ENCODE data around the gene NEGR1.
A peak's percentile ranks its signal among the peaks of the same experiment; 100 is the strongest.

Gene NEGR1

DNA sequence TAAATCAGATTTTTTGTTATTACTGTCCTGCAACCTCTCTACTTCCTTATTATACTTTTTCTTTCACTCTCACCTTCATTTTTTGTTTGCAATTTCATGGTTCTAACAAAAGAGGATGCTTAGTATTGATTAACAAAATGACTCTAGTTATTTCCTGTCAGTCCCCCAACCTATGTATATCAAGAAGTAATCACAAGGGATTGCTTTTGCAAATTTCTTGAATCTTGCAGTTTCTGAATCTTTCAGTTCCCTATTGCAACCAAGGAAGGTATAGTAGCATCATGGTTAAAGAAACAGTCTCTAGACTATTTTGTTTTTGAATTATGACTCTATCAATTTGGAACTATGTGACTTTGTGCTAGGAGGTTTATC, 446.9 kb downstream of the NEGR1 start:
- DNase-seq = no peak

DNA sequence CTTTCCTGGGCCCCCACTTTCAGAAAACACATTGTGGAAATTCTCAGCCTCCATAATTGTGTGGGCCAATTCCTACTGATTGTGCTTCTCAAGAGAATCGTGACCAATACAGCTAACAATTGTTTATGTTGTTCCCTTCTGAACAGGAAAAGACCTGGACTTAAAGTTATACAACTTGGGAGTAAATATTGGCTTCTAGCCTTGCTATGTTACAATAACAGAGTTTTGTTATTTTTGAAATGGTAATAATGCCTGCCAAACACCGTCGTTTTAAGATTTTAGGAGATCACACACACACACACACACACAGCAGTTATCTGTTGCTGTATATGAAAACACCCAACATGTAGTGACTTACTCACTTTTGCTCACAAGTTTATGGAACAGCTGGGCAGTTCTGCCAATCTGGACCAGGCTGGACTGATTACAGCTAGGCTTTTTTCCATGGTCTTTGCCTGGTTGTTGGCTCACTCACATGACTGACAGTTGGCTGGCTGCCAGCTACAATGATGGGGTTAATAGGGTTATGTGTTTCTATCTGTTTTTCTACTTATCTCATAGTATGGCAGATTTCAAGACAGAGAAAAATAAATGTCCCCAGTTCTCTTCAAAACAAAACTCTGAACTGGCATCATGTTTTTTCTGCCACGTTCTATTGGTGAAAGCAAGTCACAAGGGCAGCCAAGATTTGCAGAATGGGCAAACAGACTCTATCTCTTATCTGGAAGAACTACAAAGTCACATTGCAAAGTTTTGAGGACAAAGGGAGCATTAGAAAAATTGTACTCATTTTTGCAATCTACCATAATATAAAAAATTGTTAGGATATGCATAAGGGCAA, 447.5 kb downstream of the NEGR1 start:
- no peak for DNase-seq

DNA sequence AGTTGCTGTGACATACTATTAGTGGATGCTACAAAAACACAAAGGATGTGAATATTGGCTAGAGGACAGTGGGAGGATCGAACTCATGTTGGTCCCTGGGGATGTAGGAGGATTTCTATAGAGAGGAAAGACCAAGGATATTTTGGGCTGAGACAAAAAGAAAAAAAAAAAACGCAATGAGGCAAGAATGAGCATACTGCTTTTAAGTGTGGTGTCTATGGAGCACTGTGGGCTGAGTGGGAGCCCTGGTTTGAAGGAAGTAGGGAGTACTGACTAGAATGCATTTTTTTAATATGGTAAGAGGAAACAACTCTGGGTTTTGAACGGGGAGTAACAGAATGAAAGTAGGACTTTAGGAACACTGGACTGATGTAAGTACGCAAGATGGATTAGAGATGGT, 450.7 kb downstream of the NEGR1 start:
- DNase-seq = no peak

DNA sequence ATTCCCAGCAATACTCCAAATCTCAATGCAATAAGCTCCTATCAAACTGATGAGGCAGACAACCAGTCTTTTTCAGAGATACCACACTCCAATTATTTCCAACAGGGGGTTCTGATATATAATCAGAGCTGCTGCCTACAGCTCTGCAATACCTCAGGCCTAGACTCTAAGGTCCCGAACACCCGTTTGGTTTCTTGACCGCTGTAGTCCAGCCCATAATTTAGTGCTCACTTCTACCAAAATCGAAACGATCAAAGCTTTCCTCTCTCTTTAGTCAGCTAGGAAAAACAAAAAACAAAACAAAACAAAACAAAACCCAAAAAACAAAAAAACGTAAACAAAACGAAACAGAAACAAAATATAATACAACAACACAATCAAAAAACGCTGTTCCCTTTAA, 453.0 kb downstream of the NEGR1 start:
- no peak for DNase-seq

DNA sequence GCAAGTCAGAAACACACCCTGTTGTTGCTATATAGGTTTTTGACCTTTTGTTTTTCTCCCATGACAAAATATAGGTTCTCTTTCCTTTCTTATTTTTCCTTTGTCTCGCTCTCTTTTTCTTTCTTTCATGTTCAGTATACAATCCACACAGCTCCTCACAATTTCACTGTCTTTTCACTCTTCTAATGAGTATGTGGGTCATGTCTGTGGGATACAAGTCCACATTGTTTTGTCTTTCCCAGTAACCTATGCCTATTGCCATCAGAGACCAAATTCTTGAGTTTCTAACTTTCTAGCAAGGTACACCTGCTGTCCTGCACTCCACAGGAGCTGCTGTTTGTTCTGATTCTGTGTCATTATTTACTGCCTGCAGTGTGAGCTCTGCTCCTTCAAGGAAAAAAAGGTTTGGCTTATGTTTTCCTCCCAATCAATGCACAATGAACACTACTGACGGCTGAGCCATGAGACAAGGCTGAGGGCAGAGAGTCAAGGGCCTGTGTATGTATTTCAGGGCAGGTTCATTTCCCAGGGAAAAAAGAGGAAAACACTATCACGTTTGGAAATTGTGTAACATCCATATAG, 453.8 kb downstream of the NEGR1 start:
- DNase-seq = no peak

DNA sequence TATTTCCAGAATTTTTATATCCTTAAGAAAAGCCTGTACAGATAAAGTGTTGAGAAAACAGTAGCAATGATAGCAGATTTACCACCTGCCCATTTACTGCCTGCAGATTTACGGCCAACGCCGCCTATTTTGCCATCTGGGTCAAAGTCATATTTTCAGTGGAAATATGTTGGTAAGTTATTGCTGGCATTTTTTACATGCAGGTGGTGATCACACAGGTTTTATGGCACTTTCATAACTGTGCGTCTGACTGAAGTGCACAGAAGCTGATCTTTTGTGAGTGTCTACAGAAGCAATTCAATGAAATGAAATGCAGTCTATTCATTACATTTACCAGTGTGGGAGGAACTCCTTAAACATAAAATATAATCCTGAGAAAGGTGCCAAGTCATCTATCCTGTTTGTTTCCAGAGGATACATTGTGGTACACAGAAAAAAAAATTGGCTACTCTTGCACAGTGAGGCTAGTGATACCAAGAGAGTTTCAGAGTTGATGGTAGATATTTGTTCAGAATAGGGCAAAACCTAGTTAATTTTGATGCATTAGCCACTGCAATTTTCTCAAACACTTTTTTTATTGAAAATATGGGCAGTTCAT, 458.5 kb downstream of the NEGR1 start:
- no peak for DNase-seq

DNA sequence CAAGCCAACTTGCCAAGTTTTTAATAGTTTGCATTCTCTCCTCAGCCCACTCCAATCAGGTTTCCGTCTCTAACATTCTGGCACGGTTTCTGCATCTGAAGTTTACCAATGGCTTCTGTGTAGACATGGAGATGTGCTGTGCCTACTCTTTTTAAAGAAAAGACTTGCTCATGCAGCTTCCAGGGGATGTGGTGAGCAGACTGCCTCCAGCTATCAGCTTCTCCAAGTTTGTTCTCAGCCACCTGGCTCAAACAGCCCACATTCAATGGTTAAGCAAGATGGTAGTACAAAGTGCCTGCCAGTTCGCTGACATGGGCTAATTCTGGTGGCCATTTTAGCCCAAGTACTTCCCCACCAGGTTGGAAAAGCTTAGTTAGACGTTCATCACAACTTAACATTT, 465.3 kb downstream of the NEGR1 start:
- DNase-seq = no peak

DNA sequence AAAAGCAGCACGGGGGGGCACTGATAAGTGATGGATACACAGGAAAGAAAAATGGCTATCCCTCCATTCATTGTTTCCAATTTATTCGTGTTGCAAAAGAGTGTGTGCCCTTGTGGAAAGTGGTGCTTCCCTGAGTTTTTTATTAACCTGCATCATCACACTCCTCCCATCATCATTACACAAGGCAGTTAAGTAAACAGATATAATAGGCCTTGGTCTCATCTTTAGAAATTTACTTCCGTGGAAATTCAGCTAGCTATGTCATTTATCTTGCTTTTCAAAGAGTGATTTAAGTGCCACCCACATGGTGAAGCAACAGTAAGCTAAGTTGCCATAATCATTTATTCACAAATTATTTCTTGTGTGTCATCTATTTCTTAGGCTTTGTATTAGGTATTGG, 473.3 kb downstream of the NEGR1 start:
- no peak for DNase-seq

DNA sequence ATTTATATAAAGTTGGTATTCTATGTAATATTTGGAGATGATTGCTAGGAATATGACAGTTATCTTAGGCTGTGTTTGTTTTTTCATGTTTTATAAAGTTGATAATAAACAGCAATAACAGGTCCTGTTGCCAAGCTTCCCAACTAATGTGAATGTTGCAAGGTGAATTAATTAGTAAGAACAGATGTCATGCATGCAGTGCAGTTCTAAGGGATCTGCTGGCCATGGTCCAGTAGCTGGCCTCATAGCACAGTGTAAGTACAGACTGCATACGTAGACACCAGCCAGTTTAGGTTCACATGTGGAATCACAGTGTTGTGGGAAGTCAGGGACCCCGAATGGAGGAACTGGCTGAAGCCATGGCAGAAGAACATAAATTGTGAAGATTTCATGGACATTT, 478.2 kb downstream of the NEGR1 start:
- peak; percentile 89 for DNase-seq

DNA sequence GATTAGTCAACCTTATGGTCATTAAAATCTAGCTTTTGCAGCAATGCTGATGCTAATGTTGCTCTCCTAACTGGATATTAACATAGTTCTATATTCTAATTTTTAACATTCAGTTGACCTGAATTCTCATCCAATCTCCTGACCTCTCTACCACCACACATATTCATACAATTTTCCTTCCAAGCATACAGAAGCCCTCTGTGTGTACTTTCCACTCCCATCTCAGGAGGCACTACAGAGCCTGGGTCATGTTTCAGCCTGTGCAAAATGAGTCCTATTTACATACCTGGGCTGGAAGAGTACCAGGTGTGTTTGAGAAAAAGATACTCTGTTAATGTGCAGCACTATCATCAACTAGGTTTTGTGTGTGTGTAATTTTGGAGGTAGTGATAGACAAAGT, 486.3 kb downstream of the NEGR1 start:
- DNase-seq = no peak

DNA sequence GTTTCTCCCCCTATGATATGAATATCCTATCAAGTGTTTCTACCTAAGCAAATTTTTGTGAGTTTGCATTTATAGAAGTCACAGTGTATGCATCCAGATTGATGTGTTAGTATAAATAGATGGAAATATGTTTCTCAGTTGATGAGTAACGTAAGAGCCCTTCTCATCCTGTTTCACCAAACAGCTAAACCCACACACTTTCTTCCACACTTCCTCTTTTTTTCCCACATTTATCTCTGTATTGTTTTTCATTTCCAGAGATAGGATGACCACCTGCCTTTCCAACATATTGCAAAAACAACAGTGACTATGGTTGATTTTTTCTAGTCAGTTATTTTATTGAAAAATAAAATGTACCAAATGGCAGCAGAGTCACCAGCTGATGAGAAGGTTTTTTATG, 490.1 kb downstream of the NEGR1 start:
- no peak for DNase-seq

DNA sequence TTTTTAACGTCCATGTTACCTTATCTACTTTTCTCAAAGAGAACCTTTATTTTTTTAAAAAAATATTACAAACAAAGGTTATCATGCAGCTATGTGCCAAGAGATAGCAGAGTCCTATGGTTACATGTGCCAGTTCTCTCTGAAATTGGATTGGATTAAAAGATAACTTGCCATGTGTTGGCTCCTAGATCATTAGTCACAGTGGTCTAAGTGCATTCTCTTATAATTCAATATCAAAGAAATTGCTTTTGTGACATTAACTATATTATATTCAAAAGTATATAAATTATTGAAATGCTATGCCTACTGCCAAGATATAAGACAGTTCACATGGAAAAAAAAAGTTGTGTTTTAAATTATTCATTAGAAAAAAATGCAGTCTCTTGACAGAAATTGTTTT, 494.2 kb downstream of the NEGR1 start:
- DNase-seq = no peak

DNA sequence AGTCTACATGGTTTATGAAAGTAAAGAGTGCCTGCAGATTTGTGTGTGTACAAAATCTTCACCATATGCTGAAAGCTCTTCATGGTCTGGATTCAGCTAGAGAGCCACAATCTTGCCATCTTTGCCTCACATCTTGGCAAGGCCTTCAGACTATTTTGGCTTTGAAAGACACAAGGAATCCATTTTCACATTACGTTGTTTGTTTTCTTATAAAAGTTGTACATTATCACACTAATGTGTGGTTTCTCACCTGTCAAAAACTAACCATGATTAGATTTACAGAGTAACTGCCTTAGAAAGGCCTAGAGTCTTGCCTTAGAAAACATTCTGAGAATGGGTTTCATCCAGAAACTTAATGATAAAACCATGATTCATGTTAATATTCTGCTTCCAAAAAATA, 494.6 kb downstream of the NEGR1 start:
- no peak for DNase-seq

DNA sequence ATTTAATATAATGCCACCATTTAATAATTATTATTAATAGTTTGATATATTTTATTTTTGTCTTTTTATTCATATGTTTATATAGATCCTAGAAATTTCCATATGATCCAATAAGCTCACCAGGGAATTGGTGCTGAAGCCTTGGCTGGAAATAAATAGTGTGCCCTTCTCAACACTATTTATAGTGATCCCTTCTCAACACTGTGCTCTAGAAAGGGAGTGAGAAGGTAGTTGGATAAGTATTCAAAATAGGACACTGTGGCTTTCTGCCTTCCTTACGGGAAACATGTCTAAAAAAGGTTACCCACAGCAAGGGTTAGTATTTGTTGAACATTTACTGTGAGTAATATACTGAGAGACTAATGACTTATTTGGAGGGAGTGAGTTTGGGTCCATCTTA, 496.1 kb downstream of the NEGR1 start:
- DNase-seq = no peak

DNA sequence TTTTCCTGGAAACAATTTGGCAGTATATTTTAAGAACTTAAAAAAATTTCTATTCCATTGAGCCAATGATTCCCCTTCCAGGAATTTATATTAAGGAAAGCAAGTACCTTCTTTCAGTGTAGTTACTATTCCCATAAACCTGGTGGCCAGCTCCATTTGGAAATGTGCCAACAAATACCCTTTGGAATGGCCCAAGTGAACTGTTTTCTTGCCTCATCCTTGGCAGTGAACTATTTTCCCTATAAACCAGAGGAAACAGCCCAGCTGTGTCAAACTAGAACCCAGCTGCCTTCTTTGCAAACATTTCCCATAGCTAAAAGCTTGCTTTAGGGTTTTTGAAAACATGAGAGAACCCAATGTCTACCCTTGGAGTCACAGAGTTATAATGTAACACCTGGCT, 496.9 kb downstream of the NEGR1 start:
- no peak for DNase-seq

DNA sequence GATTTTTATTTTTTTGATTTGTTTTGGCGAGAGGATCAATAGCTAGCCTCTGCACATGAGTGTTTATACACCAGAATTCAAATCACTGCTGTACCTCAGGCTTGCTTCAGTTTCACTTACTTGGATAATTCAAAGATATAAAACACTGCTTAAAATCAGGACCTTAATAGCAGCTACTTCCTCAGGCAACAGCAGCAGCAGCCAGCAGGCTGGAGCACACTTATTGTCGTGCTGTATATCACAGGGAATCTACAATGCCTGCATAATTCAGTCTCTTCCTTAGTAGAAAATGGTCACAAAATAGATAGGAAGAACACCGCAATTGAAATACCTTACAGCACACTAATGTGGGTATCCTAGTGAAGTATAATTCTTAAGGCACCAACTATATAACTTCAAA, 497.3 kb downstream of the NEGR1 start:
- DNase-seq = no peak

DNA sequence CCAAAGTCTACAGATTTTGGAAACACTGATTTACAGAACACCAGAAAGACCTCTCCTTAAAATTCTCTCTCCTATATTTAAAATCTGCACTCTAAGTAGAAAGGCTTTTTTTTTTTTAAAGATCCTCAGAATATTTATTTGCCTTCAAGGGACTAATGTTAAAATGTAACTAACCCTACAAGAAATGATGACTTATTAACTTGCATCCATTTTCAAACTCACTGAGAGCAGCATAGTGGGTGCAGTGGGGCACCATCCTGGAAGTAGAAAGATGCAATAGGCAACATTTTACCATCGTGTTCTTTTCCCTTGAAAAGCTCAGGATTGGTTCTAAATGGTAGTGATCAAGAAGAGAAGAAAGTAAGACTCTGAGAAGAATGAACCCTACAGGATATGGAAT, 498.1 kb downstream of the NEGR1 start:
- DNase-seq = no peak

DNA sequence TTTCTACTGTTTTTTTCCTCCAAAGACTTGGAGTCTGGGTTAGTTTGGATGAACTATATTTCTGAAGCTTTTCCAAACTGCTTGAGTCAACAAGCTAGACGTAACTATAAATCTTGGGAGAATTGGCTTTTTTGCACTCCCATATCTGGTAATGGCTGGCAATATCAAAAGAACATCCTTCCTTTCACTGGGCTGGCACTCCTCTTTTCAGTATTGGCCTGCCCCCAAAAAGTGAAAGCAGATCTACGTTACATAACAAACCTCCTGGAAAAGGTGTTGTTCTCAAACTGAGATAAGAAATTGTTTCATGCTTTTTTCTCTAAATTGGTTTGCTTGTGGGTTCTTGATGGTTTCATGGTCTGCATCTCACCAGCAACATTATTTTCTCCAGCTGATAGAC, 499.3 kb downstream of the NEGR1 start:
- no peak for DNase-seq

DNA sequence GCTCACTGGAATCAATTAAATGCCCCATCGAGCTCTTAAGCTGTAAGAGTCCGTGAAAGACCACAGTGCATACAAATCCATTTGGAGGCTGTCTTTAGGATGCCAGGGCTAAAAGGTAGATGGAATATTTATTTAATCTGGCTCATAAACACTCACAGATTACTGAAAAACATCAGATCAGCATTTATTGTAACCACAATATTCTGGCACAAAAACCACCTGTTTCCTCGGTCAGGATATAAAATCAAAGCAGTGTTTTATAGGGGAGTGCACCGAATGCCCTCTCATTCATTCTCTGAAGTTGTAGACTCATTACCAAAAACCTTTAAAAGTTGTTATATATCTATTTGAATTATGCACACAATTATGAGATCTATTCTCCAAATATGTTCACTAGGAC, 500.9 kb downstream of the NEGR1 start:
- no peak for DNase-seq

DNA sequence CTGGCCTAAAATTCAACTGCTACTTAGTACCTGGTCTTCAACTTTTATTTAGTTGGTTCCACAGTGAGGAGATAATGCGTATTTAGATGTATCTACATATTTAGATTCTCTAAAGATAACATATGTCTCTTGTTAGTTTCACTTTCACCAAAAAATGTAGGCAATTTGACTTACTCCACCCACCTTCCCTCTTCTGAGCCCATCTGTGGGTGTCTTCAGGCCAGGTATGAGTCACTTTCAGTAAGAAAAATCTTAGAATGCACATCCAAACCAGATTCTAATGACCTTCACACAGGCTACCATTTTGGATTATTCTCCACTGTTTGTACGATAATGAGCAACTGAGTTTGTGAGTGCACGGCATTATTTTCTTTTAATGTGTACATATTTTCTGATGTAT, 501.7 kb downstream of the NEGR1 start:
- no peak for DNase-seq

DNA sequence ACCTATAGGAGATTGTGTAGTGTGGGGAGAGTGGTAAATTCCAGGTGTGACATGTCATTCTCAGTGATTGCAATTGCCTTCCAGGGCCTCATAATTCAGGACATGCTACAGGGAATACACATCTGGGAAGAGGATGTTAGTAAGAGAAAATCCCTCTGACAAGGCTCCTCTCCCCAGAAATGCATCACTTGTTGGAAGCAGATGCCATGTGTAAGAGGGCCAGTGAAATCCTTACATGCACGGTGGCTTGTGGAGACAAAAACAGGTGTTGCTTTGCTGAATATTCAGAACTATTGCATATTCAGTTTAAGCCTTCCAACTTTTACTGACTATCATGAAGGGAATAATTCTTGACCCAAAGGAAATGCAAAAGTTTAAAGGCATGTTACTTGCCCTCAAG, 503.4 kb downstream of the NEGR1 start:
- no peak for DNase-seq

DNA sequence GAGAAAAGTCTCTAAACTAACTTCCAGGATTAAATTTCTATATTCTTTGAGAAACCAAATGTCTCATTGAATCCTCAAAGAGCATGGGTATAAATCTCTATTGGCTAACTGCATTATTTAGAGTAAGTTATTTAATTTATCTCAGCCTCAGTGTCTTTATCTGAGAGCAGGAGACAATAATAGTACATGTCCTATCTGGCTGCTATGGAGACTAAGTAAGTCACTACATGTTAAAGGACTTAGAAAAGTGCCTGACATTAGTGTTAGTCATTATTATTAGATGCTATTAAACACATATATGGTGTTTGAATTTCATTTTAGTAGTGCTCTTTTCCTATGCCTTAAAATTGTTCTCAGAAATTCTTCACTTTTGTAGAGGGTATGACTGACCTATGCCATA, 505.2 kb downstream of the NEGR1 start:
- no peak for DNase-seq

DNA sequence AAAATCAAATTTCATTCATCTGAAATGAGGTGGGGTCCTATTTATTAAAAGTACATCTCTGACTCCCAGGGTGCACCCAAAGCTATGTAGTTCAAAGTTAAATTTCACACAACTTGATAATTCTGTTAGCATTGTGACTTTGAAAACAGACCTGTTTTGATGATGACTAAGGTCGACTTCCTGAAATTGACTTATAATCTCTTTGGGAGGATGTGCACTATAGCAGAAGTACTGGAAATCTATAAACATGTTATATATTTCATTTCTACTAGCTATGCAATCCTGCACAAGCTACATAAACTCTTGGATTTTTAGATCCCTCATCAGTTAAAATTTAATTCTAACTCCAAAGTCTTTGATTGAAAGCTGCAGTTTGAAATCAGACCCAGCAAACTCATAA, 507.6 kb downstream of the NEGR1 start:
- DNase-seq = no peak

DNA sequence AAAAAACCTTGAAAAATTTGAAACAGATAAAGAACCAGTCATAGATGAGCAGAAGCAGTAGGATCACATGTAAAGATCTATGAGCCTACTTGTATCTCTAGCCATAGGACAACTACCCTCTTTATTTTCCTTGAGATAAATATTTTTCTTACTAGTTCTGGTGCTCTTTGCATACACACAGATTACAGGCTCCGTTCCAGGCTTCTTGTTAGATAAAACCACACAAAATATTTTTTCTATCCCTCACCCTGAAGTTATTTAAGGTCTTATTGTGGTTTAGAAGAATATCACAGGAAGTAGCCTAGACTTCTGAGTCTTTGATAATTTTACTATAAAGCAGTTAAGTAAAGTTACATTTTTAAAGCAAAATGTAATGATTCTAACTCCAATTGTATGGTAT, 512.2 kb downstream of the NEGR1 start:
- no peak for DNase-seq

DNA sequence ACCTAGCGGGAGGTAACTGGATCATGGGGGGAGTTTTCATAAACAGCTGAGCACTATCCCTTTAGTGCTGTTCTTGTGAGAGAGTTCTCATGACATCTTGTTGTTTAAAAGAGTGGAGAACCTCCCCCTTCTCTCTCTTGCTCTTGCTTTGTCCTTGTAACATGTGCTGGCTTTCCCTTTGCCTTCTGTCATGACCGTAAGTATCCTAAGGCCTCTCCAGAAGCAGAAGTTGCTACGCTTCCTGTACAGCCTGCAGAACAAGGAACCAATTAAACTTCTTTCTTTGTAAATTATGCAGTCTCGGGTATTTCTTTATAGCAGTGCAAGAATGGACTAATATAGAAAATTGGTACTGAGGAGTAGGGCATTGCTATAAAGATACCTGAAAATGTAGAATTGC, 515.6 kb downstream of the NEGR1 start:
- no peak for DNase-seq

Data from NCI-H1694 treated with DMSO at 0.1 percent for 48 hours (cell line).